Gastrocnemius medialis (tissue), 4 donors: ENCODE results near the gene GCLC.

Experiments
- POLR2A ChIP-seq, 2 donors: fragments of 450-650 bp; IDR thresholded peaks; one replicate each; pipeline ENCODE4 v1.6.1; 2017; ENCODE audit warnings: antibody characterized with exemption in 2 of 2, mild to moderate bottlenecking in 2 of 2, moderate library complexity in 2 of 2
- TF ChIP-seq, protein P1 (sequence below), 5 experiments: fragments of 450-650 bp in 3 of 5; fragments of 200-600 bp in 2 of 5; sonication (generic) in 2 of 5; IDR thresholded peaks in 4 of 5; conservative IDR thresholded peaks in 1 of 5; 1 replicate in 4 of 5; 2 replicates in 1 of 5; pipeline ENCODE4 v1.5.1; 2016 to 2019; ENCODE audit warnings: antibody characterized with exemption in 5 of 5, mild to moderate bottlenecking in 3 of 5, moderate library complexity in 3 of 5

DNA sequence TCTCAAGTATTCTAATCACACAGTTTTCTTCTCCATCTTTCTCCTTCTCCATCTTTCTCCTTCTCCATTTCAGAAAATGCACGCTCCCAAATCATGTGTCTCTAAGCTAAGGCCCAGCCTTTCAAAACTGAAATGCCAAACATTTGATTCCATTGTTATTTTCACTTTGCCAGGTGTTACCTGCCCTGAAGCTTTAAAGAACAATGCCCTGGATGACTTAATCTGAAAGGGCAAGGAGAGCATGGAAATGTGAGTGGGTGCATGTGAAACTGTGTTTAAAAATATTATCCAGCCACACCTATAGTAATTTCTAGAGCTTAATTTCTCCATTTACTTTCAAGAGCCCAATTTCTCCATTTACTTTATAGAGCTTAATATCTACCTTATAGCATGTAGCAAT is 42.4 kb upstream of the GCLC start:
- TF ChIP-seq POLR2A (IDR thresholded peaks at IDR 0.05) = no peak
- TF ChIP-seq, protein P1, sequence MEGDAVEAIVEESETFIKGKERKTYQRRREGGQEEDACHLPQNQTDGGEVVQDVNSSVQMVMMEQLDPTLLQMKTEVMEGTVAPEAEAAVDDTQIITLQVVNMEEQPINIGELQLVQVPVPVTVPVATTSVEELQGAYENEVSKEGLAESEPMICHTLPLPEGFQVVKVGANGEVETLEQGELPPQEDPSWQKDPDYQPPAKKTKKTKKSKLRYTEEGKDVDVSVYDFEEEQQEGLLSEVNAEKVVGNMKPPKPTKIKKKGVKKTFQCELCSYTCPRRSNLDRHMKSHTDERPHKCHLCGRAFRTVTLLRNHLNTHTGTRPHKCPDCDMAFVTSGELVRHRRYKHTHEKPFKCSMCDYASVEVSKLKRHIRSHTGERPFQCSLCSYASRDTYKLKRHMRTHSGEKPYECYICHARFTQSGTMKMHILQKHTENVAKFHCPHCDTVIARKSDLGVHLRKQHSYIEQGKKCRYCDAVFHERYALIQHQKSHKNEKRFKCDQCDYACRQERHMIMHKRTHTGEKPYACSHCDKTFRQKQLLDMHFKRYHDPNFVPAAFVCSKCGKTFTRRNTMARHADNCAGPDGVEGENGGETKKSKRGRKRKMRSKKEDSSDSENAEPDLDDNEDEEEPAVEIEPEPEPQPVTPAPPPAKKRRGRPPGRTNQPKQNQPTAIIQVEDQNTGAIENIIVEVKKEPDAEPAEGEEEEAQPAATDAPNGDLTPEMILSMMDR (IDR thresholded peaks at IDR 0.05 in 4 of 5, conservative IDR thresholded peaks at IDR 0.05 in 1 of 5) = no peak
